Fibroblast of skin of abdomen (primary cell): ENCODE results near the gene BRF1.
A peak's percentile ranks its signal among the peaks of the same experiment; 100 is the strongest.

Source experiments
- DNase-seq: peaks from one replicate; pipeline ENCODE4 v3.0.0-alpha.2; 2013

The BRF1 gene

GRCh38 chr14:105209091-105209490 lies 91.7 kb downstream of the BRF1 start:
- DNase-seq, result no peak

- DNase-seq, result no peak
These were observed 92.1 kb downstream of the BRF1 start for GRCh38 chr14:105208738-105209075.

- DNase-seq, result no peak
These were observed 92.6 kb downstream of the BRF1 start for GRCh38 chr14:105207996-105208737.

DNA sequence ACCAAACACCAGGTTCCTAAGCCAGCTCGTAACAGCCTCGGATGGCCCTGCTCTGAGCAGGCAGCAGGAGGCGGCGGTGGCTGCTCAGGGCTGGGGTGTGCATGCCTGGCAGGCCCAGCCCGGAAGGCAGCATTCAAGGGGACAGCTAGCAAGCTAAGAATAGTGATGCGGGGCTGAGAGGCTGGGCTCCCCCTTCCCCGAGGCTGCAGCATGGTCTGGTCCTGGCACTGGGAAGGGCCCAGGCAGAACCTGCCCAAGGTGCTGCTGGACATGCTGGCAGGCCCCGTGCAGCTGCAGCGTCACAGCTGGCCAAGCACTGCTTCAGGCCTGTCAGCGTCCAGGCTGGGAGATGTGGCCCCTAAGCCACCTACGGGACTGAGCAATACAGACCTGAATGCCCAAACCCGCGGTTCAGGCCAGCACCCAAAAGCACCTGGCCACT lies 93.3 kb downstream of the BRF1 start:
- no peak for DNase-seq

- DNase-seq, result no peak
These were observed 93.9 kb downstream of the BRF1 start for GRCh38 chr14:105206873-105207272.

DNA sequence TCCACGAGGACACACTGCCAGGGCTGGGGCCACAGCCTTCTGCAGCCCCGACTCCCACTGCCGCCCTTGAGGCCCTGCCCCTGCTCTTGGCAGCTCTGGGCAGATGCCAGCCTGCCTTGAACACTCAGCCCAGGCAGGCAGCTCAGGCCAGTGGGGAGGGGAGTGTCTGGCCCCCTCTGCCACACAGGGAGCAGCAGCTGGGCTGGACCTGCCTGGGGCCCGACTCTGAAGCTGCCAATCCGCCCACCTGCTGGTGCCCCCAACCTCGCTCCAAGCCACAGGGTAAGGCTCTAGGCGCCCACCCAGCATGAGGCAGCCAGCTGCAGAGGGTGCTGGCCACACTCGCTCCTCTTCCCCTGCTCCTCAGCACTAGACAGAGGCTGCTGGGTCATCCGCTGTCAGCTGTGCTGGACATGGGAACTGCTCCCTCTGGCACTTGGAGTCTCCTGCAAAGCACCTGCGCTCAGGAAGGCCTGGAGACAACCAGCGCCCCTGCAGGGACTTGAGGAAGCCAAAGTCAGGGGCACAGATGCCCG lies 95.1 kb downstream of the BRF1 start:
- DNase-seq, result no peak

- no peak for DNase-seq
These were observed 95.7 kb downstream of the BRF1 start for GRCh38 chr14:105204931-105205672.

- DNase-seq, result no peak
These were observed 96.4 kb downstream of the BRF1 start for GRCh38 chr14:105204206-105204930.

DNA sequence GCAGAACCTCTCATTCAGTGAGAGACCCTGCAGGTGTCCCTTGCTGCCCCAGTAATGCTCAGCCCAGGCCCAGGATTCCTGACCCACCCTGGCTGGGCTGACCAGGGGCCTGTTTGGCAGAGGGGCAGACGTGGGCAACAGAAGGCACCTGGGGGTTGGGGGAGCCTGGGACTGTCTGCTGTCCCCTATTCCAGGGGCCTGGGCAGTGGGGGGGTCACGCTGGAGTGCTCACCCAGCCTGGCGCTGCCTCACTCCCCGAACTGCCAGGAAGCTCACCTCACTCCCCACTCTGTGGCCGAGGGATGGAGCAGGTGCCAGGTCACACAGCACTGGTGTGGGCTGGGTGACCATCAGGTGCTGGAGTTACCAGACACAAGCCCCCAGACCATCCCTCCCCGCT lies 97.1 kb downstream of the BRF1 start:
- DNase-seq, result no peak

DNA sequence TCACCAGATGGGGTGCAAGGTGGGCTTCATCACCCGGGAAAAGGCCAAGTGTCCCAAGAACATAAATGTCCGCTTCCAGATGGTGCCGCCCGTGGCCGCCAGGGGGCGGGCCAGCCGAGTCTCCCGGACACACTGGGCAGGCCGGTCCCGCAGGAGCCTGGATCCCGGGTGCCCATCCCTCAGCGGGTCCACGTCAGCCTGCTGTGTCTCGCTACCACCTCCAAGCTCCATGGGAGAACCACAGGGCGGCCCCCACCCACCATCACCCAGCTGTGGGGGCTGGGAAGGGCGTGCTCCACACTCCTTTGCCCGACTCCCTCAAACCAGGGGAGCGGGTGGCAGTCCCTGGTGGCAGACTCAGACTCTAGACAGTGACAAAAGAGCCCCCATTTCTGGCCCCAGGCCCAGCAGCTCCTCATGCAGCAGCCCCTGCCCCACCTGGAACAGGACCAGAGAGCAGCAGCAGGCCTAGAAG lies 97.7 kb downstream of the BRF1 start:
- DNase-seq, result peak; percentile 58

DNA sequence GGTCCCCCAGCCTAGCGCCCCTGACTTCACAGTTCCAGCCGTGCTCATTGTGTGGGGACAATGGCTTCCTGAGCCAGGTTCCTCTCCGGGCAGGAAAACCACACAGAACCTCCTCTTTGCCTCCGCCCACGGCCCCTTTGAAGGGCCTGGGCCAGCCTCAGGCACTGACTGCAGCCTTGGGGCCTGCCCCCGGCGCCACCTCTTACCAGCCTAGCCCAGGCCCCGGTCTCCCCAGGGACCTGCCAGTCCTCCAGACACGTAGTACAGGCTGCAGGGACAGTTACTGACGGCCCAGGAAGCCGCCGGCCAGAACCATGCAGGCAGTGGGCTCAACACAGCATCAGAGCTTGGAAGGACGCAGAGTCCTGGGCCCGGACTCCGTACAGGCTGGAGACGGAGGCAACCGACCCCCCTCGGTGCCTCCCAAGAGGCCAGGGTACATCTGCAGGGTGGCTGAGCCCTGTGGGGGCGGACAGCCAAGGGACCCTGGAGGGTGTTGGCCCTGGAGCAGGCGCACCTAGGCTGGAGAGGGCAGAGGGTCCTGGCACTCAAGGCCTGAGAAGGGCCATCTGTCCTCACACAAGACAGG lies 98.8 kb downstream of the BRF1 start:
- DNase-seq, result no peak

- DNase-seq, result no peak
These were observed 99.5 kb downstream of the BRF1 start for GRCh38 chr14:105201156-105201924.

DNA sequence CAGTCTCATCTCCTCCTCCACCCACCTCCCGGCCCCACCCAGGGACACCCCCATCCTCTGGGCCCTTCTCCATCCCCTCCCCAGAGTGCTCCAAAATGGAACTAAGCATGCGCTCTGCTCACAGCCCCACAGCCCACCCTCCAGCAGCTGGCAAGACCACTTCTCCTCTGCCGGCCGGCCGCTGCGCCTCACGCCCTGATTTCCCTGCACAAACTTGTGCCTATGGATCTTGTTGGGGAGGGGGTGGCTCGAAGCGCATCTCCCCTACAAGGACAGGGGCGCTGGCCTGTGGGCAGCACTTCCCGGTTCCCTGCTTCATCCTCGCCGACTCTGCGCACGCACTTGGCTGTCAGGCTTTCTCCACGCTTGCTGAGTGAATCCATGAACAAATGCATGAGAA lies 100.2 kb downstream of the BRF1 start:
- DNase-seq, result no peak

DNA sequence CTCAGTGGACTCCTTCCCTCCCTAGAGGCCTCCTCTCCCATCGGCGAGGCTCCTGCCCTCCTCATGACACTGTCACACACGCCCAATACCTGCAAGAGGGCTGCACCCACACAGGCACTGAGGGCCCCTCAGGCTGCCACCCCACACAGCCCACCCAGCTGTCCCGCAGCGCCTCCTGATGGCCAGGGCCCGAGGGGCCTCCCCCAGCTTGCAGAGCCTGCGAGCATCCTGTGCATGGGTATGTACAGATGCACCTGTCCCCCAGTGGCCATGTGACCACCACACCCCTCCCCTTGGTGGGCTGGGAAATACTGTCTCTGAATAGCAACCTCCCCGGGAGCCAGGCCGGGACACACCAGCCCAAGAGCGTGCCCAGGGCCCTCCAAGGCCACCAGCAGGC lies 100.7 kb downstream of the BRF1 start:
- DNase-seq, result no peak

DNA sequence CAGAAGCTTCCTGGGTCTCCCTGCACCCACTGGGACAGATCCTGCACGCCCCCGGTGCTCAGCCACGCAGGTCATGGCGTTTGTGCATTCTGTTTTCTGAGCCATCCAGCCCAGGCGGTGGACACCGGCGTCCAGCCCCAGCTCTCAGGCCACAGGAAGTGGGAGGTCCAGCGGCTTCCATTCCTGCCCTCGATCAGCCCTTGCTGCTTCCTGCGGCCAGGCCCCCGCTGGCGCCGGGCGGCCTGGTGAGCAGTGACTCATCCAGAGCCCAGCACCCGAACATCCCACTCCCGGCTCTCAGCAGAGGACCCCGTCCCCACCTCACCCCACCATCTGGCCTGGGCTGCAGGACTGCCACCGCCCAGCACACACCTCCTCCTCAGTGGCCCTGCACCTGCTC lies 101.7 kb downstream of the BRF1 start:
- no peak for DNase-seq

DNA sequence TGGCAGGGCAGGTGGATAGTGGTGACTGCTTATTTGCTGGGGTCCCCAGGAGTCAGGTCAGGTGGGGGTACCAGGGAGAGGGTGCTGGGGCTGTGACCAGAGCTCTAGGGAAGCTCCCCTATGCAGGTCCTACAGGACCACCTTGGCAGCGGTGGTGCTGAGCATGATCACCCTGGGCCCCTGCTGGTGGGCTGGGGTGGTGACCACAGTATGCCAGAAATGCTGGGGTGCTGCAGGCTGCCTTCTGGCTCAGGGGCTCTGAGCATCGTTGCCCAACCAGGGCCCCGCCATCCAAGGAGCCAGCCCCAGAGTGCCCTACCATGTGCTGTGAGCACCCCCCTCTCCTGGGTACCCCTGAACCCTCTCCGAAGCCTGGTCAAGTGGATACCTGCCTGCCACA lies 102.2 kb downstream of the BRF1 start:
- no peak for DNase-seq

GRCh38 chr14:105197211-105197641 lies 103.6 kb downstream of the BRF1 start:
- no peak for DNase-seq

DNA sequence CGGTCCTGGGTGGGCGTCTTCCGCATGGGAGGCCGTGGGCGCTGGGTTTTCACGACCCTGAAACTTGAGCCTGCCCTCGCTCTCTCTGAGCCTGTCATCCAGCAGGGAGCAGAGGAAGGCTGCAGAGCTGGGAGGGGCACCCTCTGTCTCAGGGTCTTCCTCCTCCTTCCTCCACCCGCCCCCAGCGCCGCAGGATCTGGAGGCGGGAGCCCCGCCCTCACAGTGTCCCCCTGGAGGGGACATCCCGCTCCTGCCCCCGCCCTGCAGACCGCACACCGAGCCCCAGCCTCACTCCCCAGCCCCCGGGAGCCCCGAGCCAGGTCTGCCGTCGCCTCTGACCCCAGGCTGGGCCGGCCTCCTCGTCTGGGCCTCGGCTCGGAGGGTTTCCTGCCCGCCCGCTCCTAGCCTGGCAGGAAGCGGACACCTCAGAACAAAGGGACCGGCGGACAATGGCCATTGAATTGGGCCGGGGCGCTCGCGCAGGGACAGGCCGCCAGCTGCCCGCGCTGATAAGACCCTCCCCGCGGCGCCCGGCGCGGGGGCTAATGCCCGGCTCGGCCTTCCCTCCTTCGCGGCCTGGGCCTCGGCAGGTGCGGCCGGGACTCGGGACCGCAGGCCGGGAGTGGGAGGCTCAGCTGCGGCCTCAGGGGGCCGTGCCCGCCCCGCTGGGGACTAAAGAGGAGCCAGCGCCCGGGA lies 104.4 kb downstream of the BRF1 start:
- DNase-seq, result no peak

- DNase-seq, result no peak
These were observed 105.1 kb downstream of the BRF1 start for GRCh38 chr14:105195522-105196264.

- no peak for DNase-seq
These were observed 105.8 kb downstream of the BRF1 start for GRCh38 chr14:105195051-105195450.
